Measurements from ENCODE around the gene SGK1.

SGK1 gene

GRCh38 chr6:134317471-134318131 is at the start of gene SGK1:
Gene SGK1, minus strand, starts transcription at chr6:134318112. Its CDS starts 652 bp downstream, at chr6:134317460.
- in situ Hi-C loops (cut with HindIII; ENCODE audit: low pct_ligation_motif_present, low pct_unique_long_range_greater_than_20kb, low sequenced_read_pairs) = no loop called here
- peak; percentile 46 for DNase-seq

GRCh38 chr6:134363323-134364039 is 45.6 kb upstream of the SGK1 start:
- peak; percentile 24 for DNase-seq
- in situ Hi-C loops (cut with HindIII; ENCODE audit: low pct_ligation_motif_present, low pct_unique_long_range_greater_than_20kb, low sequenced_read_pairs) = no loop called here

GRCh38 chr6:134361011-134361410 is 43.1 kb upstream of the SGK1 start:
- in situ Hi-C loops (cut with HindIII; ENCODE audit: low pct_ligation_motif_present, low pct_unique_long_range_greater_than_20kb, low sequenced_read_pairs) = no loop called here
- DNase-seq = no peak

GRCh38 chr6:134359302-134359701 is 41.4 kb upstream of the SGK1 start:
- DNase-seq = no peak
- in situ Hi-C loops (cut with HindIII; ENCODE audit: low pct_ligation_motif_present, low pct_unique_long_range_greater_than_20kb, low sequenced_read_pairs) = no loop called here

- DNase-seq = no peak
- in situ Hi-C loops (cut with HindIII; ENCODE audit: low pct_ligation_motif_present, low pct_unique_long_range_greater_than_20kb, low sequenced_read_pairs) = no loop called here
Measured at GRCh38 chr6:134358320-134358719, 40.4 kb upstream of the SGK1 start.

- in situ Hi-C loops (cut with HindIII; ENCODE audit: low pct_ligation_motif_present, low pct_unique_long_range_greater_than_20kb, low sequenced_read_pairs) = no loop called here
- no peak for DNase-seq
Measured at GRCh38 chr6:134357022-134357487, 39.1 kb upstream of the SGK1 start.

GRCh38 chr6:134356405-134356804 is 38.5 kb upstream of the SGK1 start:
- in situ Hi-C loops (cut with HindIII; ENCODE audit: low pct_ligation_motif_present, low pct_unique_long_range_greater_than_20kb, low sequenced_read_pairs) = no loop called here
- DNase-seq = no peak

GRCh38 chr6:134352786-134353480 is 35.0 kb upstream of the SGK1 start:
- no peak for DNase-seq
- in situ Hi-C loops (cut with HindIII; ENCODE audit: low pct_ligation_motif_present, low pct_unique_long_range_greater_than_20kb, low sequenced_read_pairs) = no loop called here

- in situ Hi-C loops (cut with HindIII; ENCODE audit: low pct_ligation_motif_present, low pct_unique_long_range_greater_than_20kb, low sequenced_read_pairs) = no loop called here
- DNase-seq = no peak
Measured at GRCh38 chr6:134351615-134352474, 33.9 kb upstream of the SGK1 start.

- in situ Hi-C loops (cut with HindIII; ENCODE audit: low pct_ligation_motif_present, low pct_unique_long_range_greater_than_20kb, low sequenced_read_pairs) = no loop called here
- peak; percentile 14 for DNase-seq
Measured at GRCh38 chr6:134347885-134348805, 30.2 kb upstream of the SGK1 start.

- no peak for DNase-seq
- in situ Hi-C loops (cut with HindIII; ENCODE audit: low pct_ligation_motif_present, low pct_unique_long_range_greater_than_20kb, low sequenced_read_pairs) = no loop called here
Measured at GRCh38 chr6:134346932-134347545, 29.1 kb upstream of the SGK1 start.

- in situ Hi-C loops (cut with HindIII; ENCODE audit: low pct_ligation_motif_present, low pct_unique_long_range_greater_than_20kb, low sequenced_read_pairs) = no loop called here
- DNase-seq = no peak
Measured at GRCh38 chr6:134345789-134346188, 27.9 kb upstream of the SGK1 start.

- in situ Hi-C loops (cut with HindIII; ENCODE audit: low pct_ligation_motif_present, low pct_unique_long_range_greater_than_20kb, low sequenced_read_pairs) = no loop called here
- DNase-seq = no peak
Measured at GRCh38 chr6:134343066-134343465, 25.2 kb upstream of the SGK1 start.

GRCh38 chr6:134341999-134342567 is 24.2 kb upstream of the SGK1 start:
- no peak for DNase-seq
- in situ Hi-C loops (cut with HindIII; ENCODE audit: low pct_ligation_motif_present, low pct_unique_long_range_greater_than_20kb, low sequenced_read_pairs) = no loop called here

- in situ Hi-C loops (cut with HindIII; ENCODE audit: low pct_ligation_motif_present, low pct_unique_long_range_greater_than_20kb, low sequenced_read_pairs) = no loop called here
- DNase-seq = no peak
Measured at GRCh38 chr6:134340179-134340975, 22.5 kb upstream of the SGK1 start.

- no peak for DNase-seq
- in situ Hi-C loops (cut with HindIII; ENCODE audit: low pct_ligation_motif_present, low pct_unique_long_range_greater_than_20kb, low sequenced_read_pairs) = no loop called here
Measured at GRCh38 chr6:134339216-134339615, 21.3 kb upstream of the SGK1 start.

Data from ACHN (cell line).